Activated T-cell treated with anti-CD3 and anti-CD28 coated beads, Interleukin-2, amount 50 U/mL, for 4 hours (primary cell): Measurements from ENCODE around the gene SSH2. TPM values are rescaled to one million over a fixed set of nuclear protein-coding genes. Genes with fewer than 3 reads are reported as not detected.
"Not testable (repeated sequence)": the region's sequence is repeated elsewhere in the genome, so short reads cannot be mapped to it uniquely, and the experiment has no call there.

Experiments
- ATAC-seq, 2 donors: fragments of 200-7000 bp; cut with Tn5 transposase; one replicate each; pipeline ENCODE4 v1.10.0; 2021
- DNase-seq: peaks from one replicate; pipeline ENCODE4 v3.0.0-alpha.2; 2020
- H3K27me3 Mint-ChIP-seq: one replicate; pipeline ENCODE4 v1.8.0; 2021; ENCODE audit warnings: low read depth, mixed read lengths
- H3K36me3 Mint-ChIP-seq: one replicate; pipeline ENCODE4 v1.8.0; 2022; ENCODE audit warnings: mixed read lengths; ENCODE audit not compliant: insufficient read depth
- H3K4me1 Mint-ChIP-seq: one replicate; pipeline ENCODE4 v1.8.0; 2021; ENCODE audit warnings: low read depth, mixed read lengths
- H3K4me3 Mint-ChIP-seq: one replicate; pipeline ENCODE4 v1.8.0; 2021; ENCODE audit warnings: mild to moderate bottlenecking, moderate library complexity, mixed read lengths
- H3K9me3 Mint-ChIP-seq: one replicate; pipeline ENCODE4 v1.8.0; 2021; ENCODE audit warnings: mixed read lengths
- total RNA-seq, 3 donors: library from RNA; stranded (reverse); gene quantifications; one replicate each; pipeline ENCODE4 v1.2.1, GENCODE V29; 2021

SSH2 gene, protein sequence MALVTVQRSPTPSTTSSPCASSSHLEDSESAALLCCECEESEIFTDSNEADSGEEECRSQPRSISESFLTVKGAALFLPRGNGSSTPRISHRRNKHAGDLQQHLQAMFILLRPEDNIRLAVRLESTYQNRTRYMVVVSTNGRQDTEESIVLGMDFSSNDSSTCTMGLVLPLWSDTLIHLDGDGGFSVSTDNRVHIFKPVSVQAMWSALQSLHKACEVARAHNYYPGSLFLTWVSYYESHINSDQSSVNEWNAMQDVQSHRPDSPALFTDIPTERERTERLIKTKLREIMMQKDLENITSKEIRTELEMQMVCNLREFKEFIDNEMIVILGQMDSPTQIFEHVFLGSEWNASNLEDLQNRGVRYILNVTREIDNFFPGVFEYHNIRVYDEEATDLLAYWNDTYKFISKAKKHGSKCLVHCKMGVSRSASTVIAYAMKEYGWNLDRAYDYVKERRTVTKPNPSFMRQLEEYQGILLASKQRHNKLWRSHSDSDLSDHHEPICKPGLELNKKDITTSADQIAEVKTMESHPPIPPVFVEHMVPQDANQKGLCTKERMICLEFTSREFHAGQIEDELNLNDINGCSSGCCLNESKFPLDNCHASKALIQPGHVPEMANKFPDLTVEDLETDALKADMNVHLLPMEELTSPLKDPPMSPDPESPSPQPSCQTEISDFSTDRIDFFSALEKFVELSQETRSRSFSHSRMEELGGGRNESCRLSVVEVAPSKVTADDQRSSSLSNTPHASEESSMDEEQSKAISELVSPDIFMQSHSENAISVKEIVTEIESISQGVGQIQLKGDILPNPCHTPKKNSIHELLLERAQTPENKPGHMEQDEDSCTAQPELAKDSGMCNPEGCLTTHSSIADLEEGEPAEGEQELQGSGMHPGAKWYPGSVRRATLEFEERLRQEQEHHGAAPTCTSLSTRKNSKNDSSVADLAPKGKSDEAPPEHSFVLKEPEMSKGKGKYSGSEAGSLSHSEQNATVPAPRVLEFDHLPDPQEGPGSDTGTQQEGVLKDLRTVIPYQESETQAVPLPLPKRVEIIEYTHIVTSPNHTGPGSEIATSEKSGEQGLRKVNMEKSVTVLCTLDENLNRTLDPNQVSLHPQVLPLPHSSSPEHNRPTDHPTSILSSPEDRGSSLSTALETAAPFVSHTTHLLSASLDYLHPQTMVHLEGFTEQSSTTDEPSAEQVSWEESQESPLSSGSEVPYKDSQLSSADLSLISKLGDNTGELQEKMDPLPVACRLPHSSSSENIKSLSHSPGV (N-terminal part only)
- 10 to 100 TPM; 25.0 to 27.0 (median 25.9) TPM for total RNA-seq

DNA sequence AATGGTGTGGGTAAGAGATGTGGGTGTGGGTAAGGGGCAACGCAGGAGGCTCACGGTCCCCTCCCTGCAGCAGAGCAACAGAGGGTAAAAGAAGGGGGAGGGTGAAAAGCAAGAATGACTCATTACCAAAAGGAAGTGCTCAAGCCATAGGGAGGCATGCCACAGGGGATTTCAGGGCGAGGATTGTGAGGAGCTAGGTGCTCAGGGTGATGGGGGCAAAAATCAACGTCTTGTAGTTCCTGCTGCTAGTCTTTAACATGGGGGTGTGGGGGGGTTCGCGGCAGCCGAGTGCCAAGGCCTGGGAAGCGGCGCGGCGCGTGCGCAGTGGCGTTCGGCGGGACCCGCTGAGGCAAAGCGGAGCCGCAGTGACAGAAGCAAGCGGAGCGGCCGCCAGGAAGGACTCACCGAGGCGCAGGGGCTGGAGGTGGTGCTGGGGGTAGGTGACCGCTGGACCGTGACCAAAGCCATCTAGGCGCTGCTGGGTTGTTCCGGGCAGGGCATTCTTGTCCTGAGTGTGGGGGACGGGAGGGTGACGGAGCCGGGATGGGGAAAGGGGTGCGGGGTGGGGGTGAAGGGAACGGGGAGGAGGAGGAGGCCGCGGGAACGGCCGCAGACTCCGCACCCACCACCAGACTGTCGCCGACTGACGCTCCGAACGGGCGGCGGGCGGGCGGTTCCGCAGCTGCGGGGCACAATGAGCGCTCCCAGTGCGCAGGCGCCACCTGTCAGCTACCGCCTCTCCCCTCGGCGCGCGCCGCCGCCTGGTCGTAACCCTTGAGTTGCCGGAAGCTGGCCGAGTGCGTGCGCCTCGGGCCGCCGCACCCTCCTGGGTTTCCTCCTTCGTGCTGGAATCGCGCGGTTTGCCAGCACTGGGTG, at the start of gene SSH2:
Gene SSH2, minus strand, starts transcription at position 696 of the 876 bp plus-strand sequence. Its CDS starts 228 bp downstream, at position 468.
- Mint-ChIP-seq H3K4me3 (no peak within 1 kb of the TSS), H3K4me1 (peaks cover 27% of the 10 kb centered on the region), H3K36me3 (peaks cover 2% of the 10 kb centered on the region), H3K27me3 (no peaks in the 10 kb centered on the region), H3K9me3 (no peaks in the 10 kb centered on the region)
- DNase-seq, result peak; percentile 83
- ATAC-seq, result peak; percentile 85 to 86

DNA sequence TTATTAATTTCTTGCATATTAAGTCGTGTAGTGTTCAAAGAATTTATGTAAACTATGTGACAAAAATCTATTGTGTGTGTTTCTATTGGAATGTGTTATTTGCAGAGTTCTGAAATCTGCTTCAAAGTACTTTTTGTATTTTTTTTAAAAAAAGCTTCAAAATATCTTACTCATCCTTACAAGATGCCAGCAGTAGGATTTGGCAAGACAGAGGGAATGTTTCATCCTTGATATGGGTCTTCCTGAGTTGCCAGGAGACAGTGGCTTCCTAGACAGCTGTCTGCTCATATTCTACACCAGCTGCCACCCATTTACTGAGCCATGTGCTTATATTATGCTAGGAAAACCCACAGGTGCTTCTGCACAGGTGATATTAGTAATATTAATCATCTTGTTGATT, 47.8 kb upstream of the SSH2 start:
- H3K36me3 Mint-ChIP-seq, result no peaks in the 10 kb centered on the region
- no peak overlapping the region for H3K4me3 Mint-ChIP-seq

DNA sequence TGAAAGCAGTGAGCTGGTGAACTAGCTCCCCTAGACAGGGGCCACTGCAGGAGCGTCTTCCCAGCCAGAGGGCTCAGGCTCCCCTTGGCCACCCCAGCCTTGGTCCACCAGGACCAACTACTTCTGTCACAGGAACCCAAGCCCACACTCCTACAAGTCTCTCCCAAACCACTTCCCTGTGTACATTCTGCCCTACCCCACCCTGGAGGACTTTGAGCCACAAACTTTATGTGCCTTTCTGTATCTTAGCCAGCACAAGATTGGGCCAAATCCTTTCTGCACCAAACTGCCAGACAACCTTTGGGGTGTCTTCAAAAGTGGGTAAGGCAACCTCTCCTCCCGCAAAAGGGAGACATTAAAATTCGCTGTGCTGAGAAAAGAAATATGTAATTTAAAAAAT, 43.0 kb upstream of the SSH2 start:
- no peaks in the 10 kb centered on the region for H3K36me3 Mint-ChIP-seq

More for the DNA sequence above, 47.8 kb upstream of the SSH2 start:
- H3K27me3 Mint-ChIP-seq, result no peaks in the 10 kb centered on the region
- H3K9me3 Mint-ChIP-seq, result no peaks in the 10 kb centered on the region
- ATAC-seq, result no peak
- no peaks in the 10 kb centered on the region for H3K4me1 Mint-ChIP-seq
- no peak for DNase-seq

GRCh38 chr17:29972277-29972676, 42.2 kb upstream of the SSH2 start:
- no peak overlapping the region for H3K4me3 Mint-ChIP-seq
- no peaks in the 10 kb centered on the region for H3K36me3 Mint-ChIP-seq
- DNase-seq (no peak), ATAC-seq (no peak)
- H3K27me3 Mint-ChIP-seq, result no peaks in the 10 kb centered on the region
- H3K9me3 Mint-ChIP-seq, result no peaks in the 10 kb centered on the region
- H3K4me1 Mint-ChIP-seq, result no peaks in the 10 kb centered on the region

More for the DNA sequence above, 43.0 kb upstream of the SSH2 start:
- H3K4me3 Mint-ChIP-seq, result no peak overlapping the region
- H3K9me3 Mint-ChIP-seq, result no peaks in the 10 kb centered on the region
- no peaks in the 10 kb centered on the region for H3K4me1 Mint-ChIP-seq
- no peak for DNase-seq
- H3K27me3 Mint-ChIP-seq, result no peaks in the 10 kb centered on the region
- no peak for ATAC-seq

DNA sequence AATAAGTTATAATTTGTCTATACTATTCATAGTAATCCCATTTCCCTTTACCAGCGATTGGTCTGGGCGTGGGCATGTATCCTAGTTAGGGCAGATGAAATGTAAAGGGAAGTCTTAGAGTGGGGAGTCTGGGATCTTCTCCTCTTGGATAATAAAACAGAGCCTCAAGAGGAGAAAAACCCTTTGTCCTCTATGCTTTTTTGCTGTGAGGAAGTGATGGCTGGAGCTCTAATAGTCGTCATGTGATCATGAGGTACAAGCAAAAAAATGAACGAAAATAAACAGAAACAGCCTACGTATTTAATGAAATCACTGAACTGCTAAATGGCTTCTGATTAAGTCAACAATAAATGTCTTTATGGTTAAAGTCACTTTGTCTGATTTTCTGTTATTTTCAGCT, 38.2 kb upstream of the SSH2 start:
- DNase-seq, result no peak
- Mint-ChIP-seq H3K4me3 (no peak overlapping the region), H3K9me3 (peaks cover 4% of the 10 kb centered on the region), H3K4me1 (no peaks in the 10 kb centered on the region), H3K27me3 (no peaks in the 10 kb centered on the region), H3K36me3 (peaks cover 4% of the 10 kb centered on the region)
- ATAC-seq, result no peak

DNA sequence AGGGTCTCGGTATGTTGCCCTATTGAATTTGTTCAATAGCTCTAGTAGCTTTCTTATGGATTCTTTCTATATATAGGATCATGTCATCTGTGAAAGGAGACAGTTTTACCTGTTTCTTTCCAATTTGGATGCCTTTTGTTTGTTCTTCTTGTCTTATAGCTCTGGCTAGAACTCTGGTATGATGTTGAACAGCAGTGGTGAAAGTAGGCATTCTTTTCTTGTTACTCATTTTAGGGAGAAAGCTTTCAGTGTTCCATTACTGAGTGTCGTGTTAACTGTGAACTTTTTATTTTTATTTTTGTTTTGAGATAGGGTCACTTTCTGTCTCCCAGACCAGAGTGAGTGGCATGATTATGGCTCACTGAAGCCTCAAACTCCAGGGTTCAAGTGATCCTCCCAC, 32.6 kb upstream of the SSH2 start:
- no peaks in the 10 kb centered on the region for H3K4me1 Mint-ChIP-seq
- H3K27me3 Mint-ChIP-seq, result no peaks in the 10 kb centered on the region
- H3K36me3 Mint-ChIP-seq, result peaks cover 4% of the 10 kb centered on the region
- peaks cover 4% of the 10 kb centered on the region for H3K9me3 Mint-ChIP-seq
- DNase-seq (no peak), ATAC-seq (no peak)
- no peak overlapping the region for H3K4me3 Mint-ChIP-seq

DNA sequence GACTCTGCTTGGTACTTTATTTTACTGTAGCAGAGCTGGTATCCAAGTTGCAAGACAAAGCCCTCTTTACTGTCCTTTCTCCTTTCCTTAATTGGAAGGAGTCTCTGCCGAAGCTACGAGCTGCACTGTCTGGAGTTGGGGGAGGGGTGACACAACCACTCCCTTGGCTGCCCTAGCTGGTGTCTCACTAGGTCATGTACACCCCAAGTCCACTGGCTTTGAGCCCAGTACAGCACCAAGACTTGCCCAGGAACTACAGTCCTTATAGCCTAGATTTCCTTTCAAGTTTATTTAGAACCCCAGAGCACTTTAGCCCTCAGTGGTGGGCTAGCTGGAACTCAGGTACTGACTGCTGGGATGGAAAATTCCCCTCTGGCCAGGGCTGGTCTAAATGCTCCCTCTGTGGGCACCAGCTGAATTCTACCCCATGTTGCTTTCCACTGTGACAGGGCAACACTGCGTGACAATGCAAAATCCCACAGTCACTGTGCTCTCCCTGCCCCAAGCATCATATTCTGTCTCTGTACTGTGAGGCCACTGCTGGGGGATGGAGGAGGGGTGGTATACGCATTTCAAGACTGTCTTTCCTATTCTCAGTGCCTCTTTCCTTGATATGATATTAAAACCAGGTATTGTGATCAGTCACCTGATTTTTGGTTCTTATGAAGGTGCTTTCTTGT, 29.8 kb upstream of the SSH2 start:
- Mint-ChIP-seq H3K4me3 (no peak overlapping the region), H3K4me1 (no peaks in the 10 kb centered on the region), H3K27me3 (no peaks in the 10 kb centered on the region), H3K9me3 (no peaks in the 10 kb centered on the region), H3K36me3 (peaks cover 3% of the 10 kb centered on the region)
- no peak for ATAC-seq
- DNase-seq, result no peak

- no peaks in the 10 kb centered on the region for H3K4me1 Mint-ChIP-seq
- H3K4me3 Mint-ChIP-seq, result no peak overlapping the region
- ATAC-seq (no peak), DNase-seq (no peak)
- no peaks in the 10 kb centered on the region for H3K27me3 Mint-ChIP-seq
- H3K9me3 Mint-ChIP-seq, result no peaks in the 10 kb centered on the region
- no peaks in the 10 kb centered on the region for H3K36me3 Mint-ChIP-seq
These were observed 29.1 kb upstream of the SSH2 start for GRCh38 chr17:29958947-29959657.

DNA sequence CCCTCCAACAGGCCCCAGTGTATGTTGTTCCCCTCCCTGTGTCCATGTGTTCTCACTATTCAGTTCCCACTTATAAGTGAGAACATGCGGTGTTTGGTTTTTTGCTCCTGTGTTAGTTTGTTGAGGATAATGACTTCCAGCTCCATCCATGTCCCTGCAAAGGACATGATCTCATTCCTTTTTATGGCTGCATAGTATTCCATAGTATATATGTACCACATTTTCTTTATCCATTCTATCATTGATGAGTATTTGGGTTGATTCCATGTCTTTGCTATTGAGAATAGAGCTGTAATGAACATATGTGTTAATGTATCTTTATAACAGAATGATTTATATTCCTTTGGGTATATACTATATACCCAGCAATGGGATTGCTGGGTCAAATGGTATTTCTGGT, 27.5 kb upstream of the SSH2 start:
- H3K9me3 Mint-ChIP-seq, H3K4me1 Mint-ChIP-seq, H3K36me3 Mint-ChIP-seq, H3K27me3 Mint-ChIP-seq, H3K4me3 Mint-ChIP-seq, DNase-seq, ATAC-seq: not testable (repeated sequence)

DNA sequence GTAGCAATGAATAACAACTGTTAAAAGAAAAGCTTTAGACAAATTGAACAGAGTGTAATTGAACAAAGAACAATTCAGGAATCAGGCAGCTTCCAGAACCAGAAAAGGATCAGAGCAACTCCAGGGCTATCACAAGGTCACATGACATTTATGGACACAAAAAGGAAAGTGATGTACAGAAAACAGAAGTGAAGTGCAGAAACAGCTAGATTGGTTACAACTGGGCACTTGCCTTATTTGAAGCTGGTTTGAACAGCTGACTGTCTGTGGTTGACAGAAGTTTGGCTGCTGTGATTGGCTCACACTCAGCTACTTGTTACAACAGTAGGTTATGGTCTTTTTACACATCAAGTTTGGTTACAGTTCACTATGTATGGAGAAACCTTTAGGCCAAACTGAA, 26.2 kb upstream of the SSH2 start:
- H3K9me3 Mint-ChIP-seq, result peaks cover 10% of the 10 kb centered on the region
- DNase-seq (no peak), ATAC-seq (no peak)
- H3K36me3 Mint-ChIP-seq, result peaks cover 3% of the 10 kb centered on the region
- H3K4me3 Mint-ChIP-seq, result no peak overlapping the region
- H3K27me3 Mint-ChIP-seq, result no peaks in the 10 kb centered on the region
- H3K4me1 Mint-ChIP-seq, result no peaks in the 10 kb centered on the region

- Mint-ChIP-seq H3K27me3 (no peaks in the 10 kb centered on the region), H3K9me3 (peaks cover 10% of the 10 kb centered on the region), H3K36me3 (peaks cover 3% of the 10 kb centered on the region), H3K4me1 (no peaks in the 10 kb centered on the region), H3K4me3 (no peak overlapping the region)
- no peak for ATAC-seq
- no peak for DNase-seq
These were observed 24.4 kb upstream of the SSH2 start for GRCh38 chr17:29954405-29954804.

DNA sequence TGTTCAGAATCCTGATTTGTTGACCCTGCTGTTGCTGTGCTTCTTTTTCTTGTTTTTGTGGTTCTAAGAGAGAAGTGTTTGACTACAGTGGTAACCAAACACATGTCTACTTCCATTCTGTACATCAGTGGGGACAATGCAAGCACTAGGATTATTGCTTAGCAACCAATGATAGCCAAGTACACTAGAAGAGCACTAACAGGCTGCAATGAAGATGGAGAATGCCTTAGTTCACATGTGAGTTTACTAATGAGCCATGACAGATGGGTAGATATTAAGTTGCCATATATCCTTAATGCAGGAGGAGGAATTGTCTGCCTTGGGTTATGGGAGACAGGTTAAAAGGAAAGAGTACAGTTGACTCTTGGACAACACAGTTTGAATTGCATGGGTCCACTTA, 19.7 kb upstream of the SSH2 start:
- H3K36me3 Mint-ChIP-seq, result peaks cover 3% of the 10 kb centered on the region
- no peaks in the 10 kb centered on the region for H3K4me1 Mint-ChIP-seq
- DNase-seq (no peak), ATAC-seq (no peak)
- H3K27me3 Mint-ChIP-seq, result no peaks in the 10 kb centered on the region
- peaks cover 10% of the 10 kb centered on the region for H3K9me3 Mint-ChIP-seq
- H3K4me3 Mint-ChIP-seq, result no peak overlapping the region
